Liver (tissue), 9 donors: Measurements from ENCODE around the gene TPM3. TPM values are rescaled to one million over a fixed set of nuclear protein-coding genes. Genes with fewer than 3 reads are reported as not detected.
A peak's percentile ranks its signal among the peaks of the same experiment; 100 is the strongest.

Experiments used
- DNase-seq: peaks from one replicate; pipeline ENCODE4 v3.0.0-alpha.2; 2017; ENCODE audit warnings: low spot score
- H3K27ac ChIP-seq, 2 donors: one replicate each; pipeline ENCODE4 v1.7.0; 2013; ENCODE audit warnings: inconsistent platforms in 2 of 2, low read length in 2 of 2, control low read depth in 1 of 2, low read depth in 1 of 2, mild to moderate bottlenecking in 1 of 2
- H3K27me3 ChIP-seq, 4 donors: one replicate each; pipeline versions ENCODE4 v1.6.1 to v1.7.0; 2013; ENCODE audit warnings: low read length in 3 of 4, inconsistent platforms in 1 of 4, mild to moderate bottlenecking in 1 of 4, moderate library complexity in 1 of 4; ENCODE audit not compliant: control insufficient read depth in 4 of 4, insufficient read depth in 4 of 4
- H3K36me3 ChIP-seq, 4 donors: one replicate each; pipeline versions ENCODE4 v1.6.1 to v1.7.0; 2013; ENCODE audit warnings: low read length in 3 of 4, mild to moderate bottlenecking in 3 of 4, low read depth in 1 of 4, moderate library complexity in 1 of 4; ENCODE audit not compliant: control insufficient read depth in 4 of 4, insufficient read depth in 3 of 4
- H3K4me1 ChIP-seq, 4 donors: one replicate each; pipeline versions ENCODE4 v1.6.1 to v1.7.0; 2013; ENCODE audit warnings: low read length in 3 of 4, mild to moderate bottlenecking in 3 of 4, moderate library complexity in 1 of 4; ENCODE audit not compliant: control insufficient read depth in 4 of 4, insufficient read depth in 4 of 4
- H3K4me3 ChIP-seq, 3 donors: one replicate each; pipeline versions ENCODE4 v1.6.1 to v1.7.0; 2013; ENCODE audit warnings: low read length in 3 of 3, control low read depth in 1 of 3, low read depth in 1 of 3, mild to moderate bottlenecking in 1 of 3
- H3K9ac ChIP-seq, 2 donors: one replicate each; pipeline ENCODE4 v1.7.0; 2013; ENCODE audit warnings: low read length in 2 of 2, mild to moderate bottlenecking in 2 of 2, moderate library complexity in 2 of 2, control low read depth in 1 of 2, low read depth in 1 of 2
- H3K9me3 ChIP-seq, 4 donors: one replicate each; pipeline versions ENCODE4 v1.6.1 to v1.7.0; 2013; ENCODE audit warnings: low read length in 3 of 4; ENCODE audit not compliant: control insufficient read depth in 4 of 4
- EGR1 ChIP-seq, 2 donors: IDR thresholded peaks; 2 replicates each; pipeline ENCODE4 v1.6.1; 2016 to 2018; ENCODE audit warnings: antibody characterized with exemption in 2 of 2, low read depth in 2 of 2
- FOXA1 ChIP-seq: IDR thresholded peaks from 2 replicates; pipeline ENCODE4 v1.6.1; 2016; ENCODE audit warnings: antibody characterized with exemption
- FOXA2 ChIP-seq: IDR thresholded peaks from 2 replicates; pipeline ENCODE4 v1.6.1; 2016; ENCODE audit warnings: antibody characterized with exemption
- GABPA ChIP-seq, 2 donors: IDR thresholded peaks in 1 of 2; conservative IDR thresholded peaks in 1 of 2; 2 replicates each; pipeline ENCODE4 v1.6.1; 2016; ENCODE audit warnings: antibody characterized with exemption in 2 of 2, mild to moderate bottlenecking in 1 of 2, moderate library complexity in 1 of 2
- HNF4A ChIP-seq, 2 donors: conservative IDR thresholded peaks; 2 replicates each; pipeline ENCODE4 v1.6.1; 2016; ENCODE audit warnings: antibody characterized with exemption in 2 of 2, mild to moderate bottlenecking in 2 of 2
- HNF4G ChIP-seq: IDR thresholded peaks from 2 replicates; pipeline ENCODE4 v1.6.1; 2016; ENCODE audit warnings: antibody characterized with exemption
- JUND ChIP-seq, 2 donors: IDR thresholded peaks; 2 replicates each; pipeline ENCODE4 v1.6.1; 2016; ENCODE audit warnings: antibody characterized with exemption in 2 of 2
- NR2F2 ChIP-seq: IDR thresholded peaks from 2 replicates; pipeline ENCODE4 v1.6.1; 2016; ENCODE audit warnings: antibody characterized with exemption
- RAD21 ChIP-seq, 2 donors: IDR thresholded peaks; 2 replicates each; pipeline ENCODE4 v1.6.1; 2016; ENCODE audit warnings: antibody characterized with exemption in 2 of 2, mild to moderate bottlenecking in 2 of 2
- RXRA ChIP-seq, 2 donors: IDR thresholded peaks; 2 replicates each; pipeline ENCODE4 v1.6.1; 2017 to 2018; ENCODE audit warnings: antibody characterized with exemption in 2 of 2, mild to moderate bottlenecking in 1 of 2
- SP1 ChIP-seq: IDR thresholded peaks from 2 replicates; pipeline ENCODE4 v1.6.1; 2018; ENCODE audit warnings: antibody characterized with exemption, mild to moderate bottlenecking
- TAF1 ChIP-seq: conservative IDR thresholded peaks from 2 replicates; pipeline ENCODE4 v1.6.1; 2016; ENCODE audit warnings: antibody characterized with exemption, mild to moderate bottlenecking
- YY1 ChIP-seq: IDR thresholded peaks from 2 replicates; pipeline ENCODE4 v1.6.1; 2016; ENCODE audit warnings: antibody characterized with exemption, mild to moderate bottlenecking
- WGBS: extraction: QIAGEN DNeasy Blood & Tissue Kit; methylation state at CpG from one replicate; pipeline ENCODE4 v1.1.7; 2013; 5-methylcytosine and 5-hydroxymethylcytosine counted together
- polyA plus RNA-seq, 2 donors: library from polyadenylated mRNA; stranded (reverse) in 1 of 2; unstranded in 1 of 2; fragments of 200-250 nt in 1 of 2; fragments of >200 nt in 1 of 2; fragmentation: Nextera tagmentation in 1 of 2; extraction: Ambion mirVana in 1 of 2; gene quantifications; one replicate each; pipeline versions ENCODE4 v1.2.1 to v1.2.3, GENCODE V29; 2013 to 2015
- total RNA-seq, 2 donors: library from RNA; depleted of rRNA; stranded (reverse); fragments of >200 nt; gene quantifications; one replicate each; pipeline ENCODE4 v1.2.3, GENCODE V29; 2014
- TF ChIP-seq, protein P1 (sequence below): fragments of 150-350 bp; IDR thresholded peaks from 2 replicates; pipeline ENCODE4 v1.5.1; 2017; ENCODE audit warnings: improper control_type of control experiment, low read depth, low read length; ENCODE audit not compliant: missing input control
- TF ChIP-seq, protein P2 (sequence below): IDR thresholded peaks from 2 replicates; pipeline ENCODE4 v1.6.1; 2016; ENCODE audit warnings: antibody characterized with exemption, mild to moderate bottlenecking
- TF ChIP-seq, protein P3 (sequence below): IDR thresholded peaks from 2 replicates; pipeline ENCODE4 v1.6.1; 2016; ENCODE audit warnings: antibody characterized with exemption
- donor health status: healthy.
- donor health status: healthy.
- donor health status: healthy.
- donor health status: healthy.
- donor health status: healthy.

TPM3 gene
- total and polyA plus RNA-seq, 4 donors, result 89.6 to 120 (median 109) TPM

DNA sequence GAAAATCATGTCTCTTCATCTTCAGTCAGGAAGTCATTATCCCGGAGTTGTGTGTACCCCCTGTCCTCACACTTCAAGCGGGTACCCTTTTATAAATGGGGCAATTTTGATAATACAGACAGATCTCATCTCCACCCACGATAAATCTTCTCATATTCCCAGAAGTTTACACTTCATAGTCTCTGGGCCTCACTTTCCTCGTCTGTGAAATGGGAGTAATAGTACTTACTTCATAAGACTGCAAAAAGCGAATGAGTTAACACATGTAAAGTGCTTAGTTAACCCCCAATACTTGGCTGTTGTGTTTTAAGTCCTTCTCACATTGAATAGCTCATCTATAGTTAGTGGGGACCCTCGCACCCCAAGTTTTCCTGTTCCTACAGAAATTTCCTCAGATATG lies 37.8 kb downstream of the TPM3 start:
- Histone ChIP-seq H3K4me1 (peaks cover 0 to 2% (median 0%) of the 10 kb centered on the region in 4 donors), H3K9me3 (no peaks in the 10 kb centered on the region), H3K4me3 (no peak overlapping the region), H3K27me3 (no peaks in the 10 kb centered on the region), H3K27ac (no peak overlapping the region), H3K9ac (no peak overlapping the region), H3K36me3 (peaks cover 3 to 25% (median 14%) of the 10 kb centered on the region in 4 donors)
- TF ChIP-seq, protein P1, sequence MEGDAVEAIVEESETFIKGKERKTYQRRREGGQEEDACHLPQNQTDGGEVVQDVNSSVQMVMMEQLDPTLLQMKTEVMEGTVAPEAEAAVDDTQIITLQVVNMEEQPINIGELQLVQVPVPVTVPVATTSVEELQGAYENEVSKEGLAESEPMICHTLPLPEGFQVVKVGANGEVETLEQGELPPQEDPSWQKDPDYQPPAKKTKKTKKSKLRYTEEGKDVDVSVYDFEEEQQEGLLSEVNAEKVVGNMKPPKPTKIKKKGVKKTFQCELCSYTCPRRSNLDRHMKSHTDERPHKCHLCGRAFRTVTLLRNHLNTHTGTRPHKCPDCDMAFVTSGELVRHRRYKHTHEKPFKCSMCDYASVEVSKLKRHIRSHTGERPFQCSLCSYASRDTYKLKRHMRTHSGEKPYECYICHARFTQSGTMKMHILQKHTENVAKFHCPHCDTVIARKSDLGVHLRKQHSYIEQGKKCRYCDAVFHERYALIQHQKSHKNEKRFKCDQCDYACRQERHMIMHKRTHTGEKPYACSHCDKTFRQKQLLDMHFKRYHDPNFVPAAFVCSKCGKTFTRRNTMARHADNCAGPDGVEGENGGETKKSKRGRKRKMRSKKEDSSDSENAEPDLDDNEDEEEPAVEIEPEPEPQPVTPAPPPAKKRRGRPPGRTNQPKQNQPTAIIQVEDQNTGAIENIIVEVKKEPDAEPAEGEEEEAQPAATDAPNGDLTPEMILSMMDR, result no peak
- TF ChIP-seq RAD21 (IDR thresholded peaks at IDR 0.05), result no peak
- TF ChIP-seq, protein P2, sequence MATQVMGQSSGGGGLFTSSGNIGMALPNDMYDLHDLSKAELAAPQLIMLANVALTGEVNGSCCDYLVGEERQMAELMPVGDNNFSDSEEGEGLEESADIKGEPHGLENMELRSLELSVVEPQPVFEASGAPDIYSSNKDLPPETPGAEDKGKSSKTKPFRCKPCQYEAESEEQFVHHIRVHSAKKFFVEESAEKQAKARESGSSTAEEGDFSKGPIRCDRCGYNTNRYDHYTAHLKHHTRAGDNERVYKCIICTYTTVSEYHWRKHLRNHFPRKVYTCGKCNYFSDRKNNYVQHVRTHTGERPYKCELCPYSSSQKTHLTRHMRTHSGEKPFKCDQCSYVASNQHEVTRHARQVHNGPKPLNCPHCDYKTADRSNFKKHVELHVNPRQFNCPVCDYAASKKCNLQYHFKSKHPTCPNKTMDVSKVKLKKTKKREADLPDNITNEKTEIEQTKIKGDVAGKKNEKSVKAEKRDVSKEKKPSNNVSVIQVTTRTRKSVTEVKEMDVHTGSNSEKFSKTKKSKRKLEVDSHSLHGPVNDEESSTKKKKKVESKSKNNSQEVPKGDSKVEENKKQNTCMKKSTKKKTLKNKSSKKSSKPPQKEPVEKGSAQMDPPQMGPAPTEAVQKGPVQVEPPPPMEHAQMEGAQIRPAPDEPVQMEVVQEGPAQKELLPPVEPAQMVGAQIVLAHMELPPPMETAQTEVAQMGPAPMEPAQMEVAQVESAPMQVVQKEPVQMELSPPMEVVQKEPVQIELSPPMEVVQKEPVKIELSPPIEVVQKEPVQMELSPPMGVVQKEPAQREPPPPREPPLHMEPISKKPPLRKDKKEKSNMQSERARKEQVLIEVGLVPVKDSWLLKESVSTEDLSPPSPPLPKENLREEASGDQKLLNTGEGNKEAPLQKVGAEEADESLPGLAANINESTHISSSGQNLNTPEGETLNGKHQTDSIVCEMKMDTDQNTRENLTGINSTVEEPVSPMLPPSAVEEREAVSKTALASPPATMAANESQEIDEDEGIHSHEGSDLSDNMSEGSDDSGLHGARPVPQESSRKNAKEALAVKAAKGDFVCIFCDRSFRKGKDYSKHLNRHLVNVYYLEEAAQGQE, result no peak
- no peak for TF ChIP-seq FOXA2
- no peak for TF ChIP-seq TAF1
- TF ChIP-seq JUND (IDR thresholded peaks at IDR 0.05), result no peak
- TF ChIP-seq EGR1 (IDR thresholded peaks at IDR 0.05; ENCODE audit: low read depth in 2 of 2), result no peak
- no peak for TF ChIP-seq NR2F2
- TF ChIP-seq YY1, result no peak
- no peak for TF ChIP-seq HNF4A (conservative IDR thresholded peaks at IDR 0.05)
- TF ChIP-seq GABPA (IDR thresholded peaks at IDR 0.05 in 1 of 2, conservative IDR thresholded peaks at IDR 0.05 in 1 of 2), result no peak
- no peak for TF ChIP-seq SP1
- no peak for TF ChIP-seq HNF4G
- TF ChIP-seq, protein P3, sequence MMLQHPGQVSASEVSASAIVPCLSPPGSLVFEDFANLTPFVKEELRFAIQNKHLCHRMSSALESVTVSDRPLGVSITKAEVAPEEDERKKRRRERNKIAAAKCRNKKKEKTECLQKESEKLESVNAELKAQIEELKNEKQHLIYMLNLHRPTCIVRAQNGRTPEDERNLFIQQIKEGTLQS, result no peak
- no peak for TF ChIP-seq FOXA1
- no peak for DNase-seq
- 94% methylated on average over 6 of the region's 6 CpGs for WGBS

GRCh38 chr1:154151311-154151710 lies 40.6 kb downstream of the TPM3 start:
- Histone ChIP-seq H3K4me1 (peaks cover 0 to 2% (median 0%) of the 10 kb centered on the region in 4 donors), H3K27ac (no peak overlapping the region), H3K27me3 (no peaks in the 10 kb centered on the region), H3K36me3 (peaks cover 2 to 13% (median 5%) of the 10 kb centered on the region in 4 donors), H3K9ac (no peak overlapping the region), H3K4me3 (no peak overlapping the region), H3K9me3 (no peaks in the 10 kb centered on the region)
- no peak for DNase-seq
- TF ChIP-seq JUND (IDR thresholded peaks at IDR 0.05) (peak; percentile 48 to 88), HNF4A (conservative IDR thresholded peaks at IDR 0.05) (peak; percentile 12 to 59), FOXA1 (no peak), YY1 (no peak), RXRA (IDR thresholded peaks at IDR 0.05) (no peak)
